ENCODE measurements around the gene AUTS2. TPM values are rescaled to one million over a fixed set of nuclear protein-coding genes. Genes with fewer than 3 reads are reported as not detected.

Gene AUTS2
- total RNA-seq, 1 donor from 2014 or later: 10.3 TPM

- DNase-seq (ENCODE audit: low spot score): peak; percentile 85
- intact Hi-C loops (cut with DNase I): loop anchor here (10.0 kb wide), 1 partner anchor 299 kb away; no protein-coding TSS in a partner anchor
Observed at GRCh38 chr7:70693686-70694433, 1095.6 kb downstream of the AUTS2 start.

- intact Hi-C loops (cut with DNase I): loop anchor here (10.0 kb wide), 1 partner anchor 300 kb away; no protein-coding TSS in a partner anchor
Observed at GRCh38 chr7:70694434-70694970, 1096.2 kb downstream of the AUTS2 start.

GRCh38 chr7:70694971-70695794, 1096.9 kb downstream of the AUTS2 start:
- no peak for DNase-seq (ENCODE audit: low spot score)
- intact Hi-C loops (cut with DNase I): loop anchor here (5.0 to 10.0 kb wide), 3 partner anchors 300 to 653 kb away; no protein-coding TSS in a partner anchor

More at GRCh38 chr7:70694434-70694970, 1096.2 kb downstream of the AUTS2 start:
- DNase-seq (ENCODE audit: low spot score): no peak

- DNase-seq (ENCODE audit: low spot score): no peak
- intact Hi-C loops (cut with DNase I): loop anchor here (5.0 to 10.0 kb wide), 3 partner anchors 301 to 653 kb away; no protein-coding TSS in a partner anchor
Observed at GRCh38 chr7:70695795-70696083, 1097.5 kb downstream of the AUTS2 start.

- no peak for DNase-seq (ENCODE audit: low spot score)
- intact Hi-C loops (cut with DNase I): loop anchor here (5.0 to 10.0 kb wide), 3 partner anchors 301 to 654 kb away; no protein-coding TSS in a partner anchor
Observed at GRCh38 chr7:70696201-70696754, 1098.0 kb downstream of the AUTS2 start.

GRCh38 chr7:70698219-70698832, 1100.1 kb downstream of the AUTS2 start:
- no peak for DNase-seq (ENCODE audit: low spot score)
- intact Hi-C loops (cut with DNase I): loop anchor here (5.0 to 10.0 kb wide), 3 partner anchors 304 to 656 kb away; no protein-coding TSS in a partner anchor

GRCh38 chr7:70699271-70699670, 1101.0 kb downstream of the AUTS2 start:
- no peak for DNase-seq (ENCODE audit: low spot score)
- intact Hi-C loops (cut with DNase I): loop anchor here (5.0 to 10.0 kb wide), 3 partner anchors 304 to 657 kb away; no protein-coding TSS in a partner anchor

GRCh38 chr7:70700055-70700940, 1102.0 kb downstream of the AUTS2 start:
- intact Hi-C loops (cut with DNase I): no loop called here
- DNase-seq (ENCODE audit: low spot score): no peak

- intact Hi-C loops (cut with DNase I): no loop called here
- no peak for DNase-seq (ENCODE audit: low spot score)
Observed at GRCh38 chr7:70700941-70701425, 1102.7 kb downstream of the AUTS2 start.

- intact Hi-C loops (cut with DNase I): no loop called here
- no peak for DNase-seq (ENCODE audit: low spot score)
Observed at GRCh38 chr7:70701477-70701876, 1103.2 kb downstream of the AUTS2 start.

GRCh38 chr7:70701991-70702390, 1103.7 kb downstream of the AUTS2 start:
- DNase-seq (ENCODE audit: low spot score): no peak
- intact Hi-C loops (cut with DNase I): no loop called here

- intact Hi-C loops (cut with DNase I): no loop called here
- no peak for DNase-seq (ENCODE audit: low spot score)
Observed at GRCh38 chr7:70703785-70704184, 1105.5 kb downstream of the AUTS2 start.

- intact Hi-C loops (cut with DNase I): no loop called here
- no peak for DNase-seq (ENCODE audit: low spot score)
Observed at GRCh38 chr7:70704831-70705346, 1106.6 kb downstream of the AUTS2 start.

GRCh38 chr7:70706204-70706603, 1107.9 kb downstream of the AUTS2 start:
- no peak for DNase-seq (ENCODE audit: low spot score)
- intact Hi-C loops (cut with DNase I): no loop called here

GRCh38 chr7:70706698-70707097, 1108.4 kb downstream of the AUTS2 start:
- intact Hi-C loops (cut with DNase I): no loop called here
- no peak for DNase-seq (ENCODE audit: low spot score)

GRCh38 chr7:70707823-70708243, 1109.6 kb downstream of the AUTS2 start:
- intact Hi-C loops (cut with DNase I): no loop called here
- no peak for DNase-seq (ENCODE audit: low spot score)

- intact Hi-C loops (cut with DNase I): no loop called here
- DNase-seq (ENCODE audit: low spot score): no peak
Observed at GRCh38 chr7:70710011-70710480, 1111.8 kb downstream of the AUTS2 start.

- intact Hi-C loops (cut with DNase I): no loop called here
- DNase-seq (ENCODE audit: low spot score): no peak
Observed at GRCh38 chr7:70710651-70711050, 1112.4 kb downstream of the AUTS2 start.

All from cardiac septum (tissue), 1 donor.